ENCODE measurements around the gene ARID1B. TPM values are rescaled to one million over a fixed set of nuclear protein-coding genes. Genes with fewer than 3 reads are reported as not detected.

Gene ARID1B
- total and polyA plus RNA-seq, 9 of the 15 experiments (the other 6 are each of a cell fraction or from before 2014, with no cell fraction given), result 12.5 to 50.5 (median 25.8) TPM

GRCh38 chr6:156791320-156791850, 14.2 kb downstream of the ARID1B start (continued):
- TF ChIP-seq PBX2 (CRISPR knock-in tag; IDR thresholded peaks at IDR 0.05; ENCODE audit: low read depth) (no peak), PBX2 (tag; conservative IDR thresholded peaks at IDR 0.05; ENCODE audit: low read depth) (0 out of 2 replicates have a peak, but pooled peaks have one; percentile 17), RAD51 (IDR thresholded peaks at IDR 0.05; ENCODE audit: borderline replicate concordance, low read depth) (peak; percentile 48; the same call in 1 of the 2 replicates), ZBTB8A (IDR thresholded peaks at IDR 0.05; ENCODE audit: partially characterized antibody) (no peak), NUFIP1 (IDR thresholded peaks at IDR 0.05; ENCODE audit: partially characterized antibody) (no peak), SRSF7 (optimal IDR thresholded peaks at IDR 0.05; ENCODE audit: low read depth, low read length) (no peak), ZBTB1 (CRISPR knock-in tag; IDR thresholded peaks at IDR 0.05; ENCODE audit: borderline replicate concordance, low read depth) (no peak), FUS (optimal IDR thresholded peaks at IDR 0.05; ENCODE audit: low read depth, low read length) (no peak), E2F8 (IDR thresholded peaks at IDR 0.05; ENCODE audit: low read depth, partially characterized antibody) (no peak), RUNX1 (IDR thresholded peaks at IDR 0.05; ENCODE audit: low read depth) (no peak), NFIX (CRISPR knock-in tag; IDR thresholded peaks at IDR 0.05; ENCODE audit: low read depth) (peak; percentile 52; the same call in 1 of the 2 replicates), ZNF77 (CRISPR knock-in tag; IDR thresholded peaks at IDR 0.05) (no peak), MCM2 (IDR thresholded peaks at IDR 0.05; ENCODE audit: low read depth) (no peak), MITF (IDR thresholded peaks at IDR 0.05) (no peak), HDAC1 (IDR thresholded peaks at IDR 0.05) (0 out of 4 replicates have a peak, but pooled peaks of 1 of the 2 experiments have one; percentile 20), JUNB (CRISPR knock-in tag; conservative IDR thresholded peaks at IDR 0.05) (no peak), ELF4 (CRISPR knock-in tag; IDR thresholded peaks at IDR 0.05) (no peak), CTBP1 (IDR thresholded peaks at IDR 0.05; ENCODE audit: borderline replicate concordance) (0 out of 2 replicates have a peak, but pooled peaks have one; percentile 19), U2AF2 (optimal IDR thresholded peaks at IDR 0.05; ENCODE audit: low read depth, low read length) (no peak), EP400 (IDR thresholded peaks at IDR 0.05) (peak; percentile 26; the same call in 1 of the 2 replicates), ESRRA (IDR thresholded peaks at IDR 0.05; ENCODE audit: borderline replicate concordance, low read depth) (peak; percentile 80), HNRNPUL1 (IDR thresholded peaks at IDR 0.05; ENCODE audit: low read length) (0 out of 2 replicates have a peak, but pooled peaks have one; percentile 49), TCF15 (CRISPR knock-in tag; IDR thresholded peaks at IDR 0.05) (no peak), TCF3 (CRISPR knock-in tag; IDR thresholded peaks at IDR 0.05) (no peak)
